Cardiac muscle cell (in vitro differentiated cells and primary cell): ENCODE data around the gene AJM1. TPM values are rescaled to one million over a fixed set of nuclear protein-coding genes. Genes with fewer than 3 reads are reported as not detected.

Experiments used
- DNase-seq, 2 donors: peaks; one replicate each; pipeline versions ENCODE4 v3.0.0 to v3.0.0-alpha.2; 2010 to 2017; ENCODE audit warnings: low read depth in 1 of 2, low spot score in 1 of 2
- H3K27ac ChIP-seq: fragments of 200-600 bp; sonication (generic); 2 replicates; pipeline ENCODE4 v1.5.1; 2016
- H3K27me3 ChIP-seq: fragments of 200-600 bp; sonication (generic); 2 replicates; pipeline ENCODE4 v1.6.0; 2016; ENCODE audit warnings: control low read depth
- H3K36me3 ChIP-seq: fragments of 200-600 bp; sonication (generic); 2 replicates; pipeline ENCODE4 v1.5.1; 2016; ENCODE audit warnings: control low read depth
- H3K4me1 ChIP-seq: fragments of 200-600 bp; sonication (generic); 2 replicates; pipeline ENCODE4 v1.8.1; 2017; ENCODE audit warnings: low read depth, mild to moderate bottlenecking, mixed run types
- H3K4me3 ChIP-seq: fragments of 200-600 bp; sonication (generic); 2 replicates; pipeline ENCODE4 v1.5.1; 2016; ENCODE audit warnings: mild to moderate bottlenecking
- H3K9me3 ChIP-seq: fragments of 200-600 bp; sonication (generic); 2 replicates; pipeline ENCODE4 v1.5.1; 2017; ENCODE audit warnings: low read depth, mild to moderate bottlenecking, control low read depth
- CTCF ChIP-seq: IDR thresholded peaks from 2 replicates; pipeline ENCODE4 v1.5.1; 2012; ENCODE audit warnings: low read depth, mild to moderate bottlenecking, low read length
- polyA plus RNA-seq: library from polyadenylated mRNA; unstranded; fragments of >200 nt; fragmentation: Nextera tagmentation; extraction: Ambion mirVana; gene quantifications from 2 replicates; pipeline ENCODE4 v1.2.1, GENCODE V29; 2016
- total RNA-seq: library from RNA; depleted of rRNA; stranded (reverse); fragments of >200 nt; gene quantifications from 2 replicates; pipeline ENCODE4 v1.2.3, GENCODE V29; 2016

AJM1 gene
- total and polyA plus RNA-seq, 2 experiments from 2014 or later = 8.5 to 12.1 TPM

GRCh38 chr9:136849960-136850865, 7.9 kb downstream of the AJM1 start:
- H3K27me3 ChIP-seq = no peaks in the 10 kb centered on the region
- no peak for TF ChIP-seq CTCF
- H3K4me1 ChIP-seq = peaks cover 5% of the 10 kb centered on the region
- peak overlapping the region; percentile 62 for H3K4me3 ChIP-seq
- no peak for DNase-seq
- H3K27ac ChIP-seq = peak overlapping the region; percentile 88
- H3K9me3 ChIP-seq = no peaks in the 10 kb centered on the region
- H3K36me3 ChIP-seq = peaks cover 9% of the 10 kb centered on the region

DNA sequence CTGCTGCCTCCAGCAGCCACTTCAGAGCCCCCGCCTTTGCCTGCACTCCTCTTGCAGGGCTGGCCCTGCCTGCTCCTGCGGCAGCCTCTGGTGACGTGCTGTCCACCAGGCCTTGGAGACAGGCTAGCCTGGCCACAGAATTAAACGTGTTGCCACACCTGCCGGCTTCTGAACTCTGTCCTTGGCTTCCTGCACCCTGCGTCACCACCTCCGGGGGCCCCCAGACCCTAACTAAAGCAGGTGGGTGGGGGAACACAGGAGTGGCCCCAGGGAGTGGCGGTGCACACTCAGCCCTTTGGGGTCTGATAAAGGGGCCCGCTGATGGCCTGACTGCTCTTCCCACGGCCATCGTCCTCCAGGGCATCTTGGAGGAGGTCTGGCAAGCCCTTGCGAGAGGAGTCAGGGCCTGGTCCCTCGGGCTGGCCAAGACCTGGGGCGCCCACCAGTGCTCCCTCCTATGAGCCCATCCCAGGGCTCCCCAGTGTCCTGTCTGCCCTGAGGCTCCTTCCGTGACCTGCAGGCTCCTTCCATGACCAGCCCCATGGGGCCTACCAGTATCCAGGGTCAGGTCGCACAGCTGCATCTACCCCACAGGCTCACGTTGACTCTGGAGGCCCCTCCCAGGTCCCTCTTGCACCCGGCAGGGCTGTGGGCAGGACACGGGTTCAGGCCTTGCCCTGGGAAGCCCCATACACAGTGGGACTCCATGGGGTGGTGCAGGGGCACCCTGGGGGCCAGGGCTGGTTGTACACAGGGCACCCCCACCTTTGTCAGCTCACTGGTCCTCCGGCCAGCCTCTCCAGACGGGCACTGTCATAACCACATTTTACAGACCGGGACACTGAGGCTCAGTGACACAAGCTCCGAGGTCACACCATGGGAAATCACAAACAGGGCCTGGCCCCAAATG, 8.8 kb downstream of the AJM1 start:
- Histone ChIP-seq H3K9me3 (no peaks in the 10 kb centered on the region), H3K4me1 (peaks cover 5% of the 10 kb centered on the region), H3K4me3 (no peak overlapping the region), H3K36me3 (peaks cover 9% of the 10 kb centered on the region), H3K27me3 (no peaks in the 10 kb centered on the region), H3K27ac (peak overlapping the region; percentile 88)
- no peak for TF ChIP-seq CTCF
- DNase-seq = no peak

DNA sequence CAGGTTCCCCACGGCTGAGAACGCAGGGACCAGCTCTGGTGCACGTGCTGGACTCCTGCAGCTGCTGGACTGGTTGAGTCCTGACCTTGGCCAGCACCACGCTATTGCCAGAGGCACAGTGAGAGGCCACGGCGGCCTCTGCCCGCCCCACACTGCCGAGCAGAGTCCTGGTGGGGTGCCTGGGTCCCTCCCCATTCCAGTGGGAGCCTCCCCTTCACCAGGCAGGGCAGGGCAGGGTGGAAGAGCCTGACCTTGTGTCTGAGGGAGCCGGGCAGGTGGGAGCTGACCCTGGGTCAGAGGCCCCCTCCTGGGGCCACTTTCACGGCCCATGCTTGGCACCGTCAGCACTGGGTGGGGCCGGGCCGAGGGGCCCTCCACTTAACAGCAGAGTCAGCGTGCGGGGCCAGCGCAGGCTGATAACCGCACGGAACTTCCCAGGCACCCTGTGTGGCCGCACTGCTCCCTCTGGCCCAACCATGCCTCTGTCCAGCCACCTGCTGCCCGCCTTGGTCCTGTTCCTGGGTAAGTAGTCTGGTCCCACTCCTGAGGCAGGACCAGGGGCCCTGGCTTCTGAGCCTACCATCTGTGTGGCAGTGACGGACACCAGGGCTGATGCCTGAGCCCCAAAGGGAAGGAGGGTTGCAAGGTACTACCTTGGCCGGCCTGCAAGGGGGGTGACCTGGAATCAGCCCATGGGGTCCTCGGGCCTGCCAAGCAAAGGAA, 9.8 kb downstream of the AJM1 start, which contains the start of gene MAMDC4:
TSS of gene MAMDC4 (plus strand) at position 406 of the 723 bp plus-strand sequence. CDS start at position 477, 71 bp downstream.
- no peak within 1 kb of the TSS for H3K4me3 ChIP-seq
- no peak for DNase-seq
- H3K4me1 ChIP-seq = peaks cover 5% of the 10 kb centered on the region
- H3K36me3 ChIP-seq = peaks cover 9% of the 10 kb centered on the region
- TF ChIP-seq CTCF = no peak
- no peaks in the 10 kb centered on the region for H3K27me3 ChIP-seq
- H3K27ac ChIP-seq = peak within 1 kb of the TSS; percentile 53
- no peaks in the 10 kb centered on the region for H3K9me3 ChIP-seq

GRCh38 chr9:136852664-136853595, 10.7 kb downstream of the AJM1 start:
- H3K4me1 ChIP-seq = peaks cover 5% of the 10 kb centered on the region
- H3K27ac ChIP-seq = no peak overlapping the region
- H3K27me3 ChIP-seq = no peaks in the 10 kb centered on the region
- DNase-seq = no peak
- peaks cover 9% of the 10 kb centered on the region for H3K36me3 ChIP-seq
- no peaks in the 10 kb centered on the region for H3K9me3 ChIP-seq
- no peak for TF ChIP-seq CTCF
- H3K4me3 ChIP-seq = no peak overlapping the region
